HEK293 (cell line): ENCODE data around the gene PLEKHB1.

Experiments
- CTCF ChIA-PET: fragments of 350-600 bp; formaldehyde crosslinking; extraction: SDS; loops from one replicate; lab custom pipeline; 2021; ENCODE audit warnings: antibody characterized with exemption; lab: Yijun Ruan, JAX
- POLR2A ChIA-PET: fragments of 300-600 bp; formaldehyde crosslinking; extraction: SDS; loops from one replicate; lab custom pipeline; 2020; ENCODE audit warnings: antibody characterized with exemption, inconsistent platforms; lab: Yijun Ruan, JAX
- H3K27ac ChIP-seq: fragments of 200-500 bp; sonication (Bioruptor generic); 2 replicates; pipeline ENCODE4 v1.5.1; 2014; ENCODE audit warnings: low read depth, low read length, control low read depth, inconsistent platforms; ENCODE audit errors: extremely low read depth
- H3K36me3 ChIP-seq, 2 experiments: fragments of 200-500 bp in 1 of 2; sonication (Bioruptor generic) in 1 of 2; 1 replicate in 1 of 2; 2 replicates in 1 of 2; pipeline ENCODE4 v1.5.1; 2014 to 2017; ENCODE audit warnings: inconsistent platforms in 2 of 2, low read length in 2 of 2; ENCODE audit not compliant: control insufficient read depth in 2 of 2, insufficient read depth in 1 of 2
- H3K4me1 ChIP-seq: fragments of 200-500 bp; sonication (Bioruptor generic); 2 replicates; pipeline ENCODE4 v1.5.1; 2014; ENCODE audit warnings: mild to moderate bottlenecking, low read length, inconsistent platforms; ENCODE audit not compliant: control insufficient read depth, insufficient read depth
- H3K4me3 ChIP-seq: 2 replicates; pipeline ENCODE4 v1.5.1; 2011; ENCODE audit warnings: low read depth, mild to moderate bottlenecking, control low read depth, low read length, moderate library complexity
- H3K9me3 ChIP-seq: fragments of 200-500 bp; sonication (Bioruptor generic); 2 replicates; pipeline ENCODE4 v1.5.1; 2014; ENCODE audit warnings: low read depth, low read length, inconsistent platforms; ENCODE audit not compliant: control insufficient read depth, insufficient read depth
- BCL11A ChIP-seq: fragments of 450-650 bp; formaldehyde crosslinking; IDR thresholded peaks from 2 replicates; pipeline ENCODE4 v1.5.1; 2016; ENCODE audit warnings: low read depth, missing biosample characterization, missing genetic modification characterization
- GLI4 ChIP-seq: fragments of 450-650 bp; formaldehyde crosslinking; IDR thresholded peaks from 2 replicates; pipeline ENCODE4 v1.5.1; 2016; ENCODE audit warnings: missing biosample characterization, missing genetic modification characterization
- GLIS2 ChIP-seq: fragments of 450-650 bp; formaldehyde crosslinking; IDR thresholded peaks from 2 replicates; pipeline ENCODE4 v1.5.1; 2016; ENCODE audit warnings: missing biosample characterization, missing genetic modification characterization
- HOXA7 ChIP-seq: sonication (generic); formaldehyde crosslinking; IDR thresholded peaks from 2 replicates; pipeline ENCODE4 v1.8.1; 2022; ENCODE audit warnings: missing genetic modification reagents, borderline replicate concordance
- KLF7 ChIP-seq: fragments of 450-650 bp; formaldehyde crosslinking; IDR thresholded peaks from 2 replicates; pipeline ENCODE4 v1.5.1; 2016; ENCODE audit warnings: missing biosample characterization, missing genetic modification characterization, borderline replicate concordance
- KLF8 ChIP-seq: fragments of 450-650 bp; formaldehyde crosslinking; IDR thresholded peaks from 2 replicates; pipeline ENCODE4 v1.5.1; 2016; ENCODE audit warnings: missing biosample characterization, missing genetic modification characterization
- PBX3 ChIP-seq: sonication (generic); formaldehyde crosslinking; IDR thresholded peaks from 2 replicates; pipeline ENCODE4 v1.8.1; 2022; ENCODE audit warnings: mild to moderate bottlenecking, moderate library complexity, missing genetic modification reagents
- PRDM4 ChIP-seq: fragments of 450-650 bp; formaldehyde crosslinking; IDR thresholded peaks from 2 replicates; pipeline ENCODE4 v1.5.1; 2017; ENCODE audit warnings: missing biosample characterization, missing genetic modification characterization
- SP3 ChIP-seq: fragments of 450-650 bp; formaldehyde crosslinking; IDR thresholded peaks from 2 replicates; pipeline ENCODE4 v1.5.1; 2016; ENCODE audit warnings: missing biosample characterization, missing genetic modification characterization
- ZBTB11 ChIP-seq: fragments of 450-650 bp; formaldehyde crosslinking; conservative IDR thresholded peaks from 2 replicates; pipeline ENCODE4 v1.5.1; 2016; ENCODE audit warnings: low read depth, missing biosample characterization, missing genetic modification characterization
- ZBTB48 ChIP-seq: fragments of 450-650 bp; formaldehyde crosslinking; IDR thresholded peaks from 2 replicates; pipeline ENCODE4 v1.5.1; 2016; ENCODE audit warnings: missing biosample characterization, missing genetic modification characterization
- ZEB2 ChIP-seq: fragments of 450-650 bp; formaldehyde crosslinking; IDR thresholded peaks from 2 replicates; pipeline ENCODE4 v1.5.1; 2016; ENCODE audit warnings: missing biosample characterization, missing genetic modification characterization
- ZFP3 ChIP-seq: fragments of 450-650 bp; formaldehyde crosslinking; IDR thresholded peaks from 2 replicates; pipeline ENCODE4 v1.5.1; 2016; ENCODE audit warnings: low read depth, missing biosample characterization, missing genetic modification characterization
- ZNF146 ChIP-seq: fragments of 450-650 bp; formaldehyde crosslinking; IDR thresholded peaks from 2 replicates; pipeline ENCODE4 v1.5.1; 2016; ENCODE audit warnings: missing biosample characterization, missing genetic modification characterization
- ZNF174 ChIP-seq: fragments of 450-650 bp; formaldehyde crosslinking; IDR thresholded peaks from 2 replicates; pipeline ENCODE4 v1.5.0; 2017; ENCODE audit warnings: missing biosample characterization, mild to moderate bottlenecking, missing genetic modification characterization
- ZNF18 ChIP-seq: fragments of 450-650 bp; formaldehyde crosslinking; IDR thresholded peaks from 2 replicates; pipeline ENCODE4 v1.5.1; 2016; ENCODE audit warnings: missing biosample characterization, missing genetic modification characterization
- ZNF433 ChIP-seq: fragments of 450-650 bp; formaldehyde crosslinking; IDR thresholded peaks from 2 replicates; pipeline ENCODE4 v1.5.1; 2016; ENCODE audit warnings: missing biosample characterization, missing genetic modification characterization, low read depth
- ZNF473 ChIP-seq: fragments of 450-650 bp; formaldehyde crosslinking; IDR thresholded peaks from 2 replicates; pipeline ENCODE4 v1.5.1; 2017; ENCODE audit warnings: missing biosample characterization, missing genetic modification characterization
- ZNF580 ChIP-seq: fragments of 450-650 bp; formaldehyde crosslinking; IDR thresholded peaks from 2 replicates; pipeline ENCODE4 v1.5.1; 2016; ENCODE audit warnings: missing biosample characterization, missing genetic modification characterization
- ZNF600 ChIP-seq: fragments of 450-650 bp; formaldehyde crosslinking; IDR thresholded peaks from 2 replicates; pipeline ENCODE4 v1.5.1; 2016; ENCODE audit warnings: missing biosample characterization, missing genetic modification characterization
- ZNF639 ChIP-seq: fragments of 450-650 bp; formaldehyde crosslinking; IDR thresholded peaks from 2 replicates; pipeline ENCODE4 v1.5.1; 2016; ENCODE audit warnings: missing biosample characterization, missing genetic modification characterization
- ZNF776 ChIP-seq: fragments of 450-650 bp; formaldehyde crosslinking; IDR thresholded peaks from 2 replicates; pipeline ENCODE4 v1.5.0; 2017; ENCODE audit warnings: missing biosample characterization, missing genetic modification characterization, borderline replicate concordance
- ZNF843 ChIP-seq: fragments of 450-650 bp; formaldehyde crosslinking; IDR thresholded peaks from 2 replicates; pipeline ENCODE4 v1.5.1; 2016; ENCODE audit warnings: missing biosample characterization, missing genetic modification characterization
- ZSCAN4 ChIP-seq: fragments of 450-650 bp; formaldehyde crosslinking; IDR thresholded peaks from 2 replicates; pipeline ENCODE4 v1.5.1; 2017; ENCODE audit warnings: missing biosample characterization, missing genetic modification characterization

Gene PLEKHB1

GRCh38 chr11:73597956-73598718 lies 48.2 kb upstream of the PLEKHB1 start, which contains the start of gene FAM168A:
Gene FAM168A, minus strand, starts transcription at chr11:73598112. Its CDS starts 129,638 bp downstream, at chr11:73468474.
- CTCF ChIA-PET, result interaction anchor here (0.7 to 1.3 kb wide), 5 partner anchors 28 to 247 kb away, joined by 3 to 6 read pairs (median 4); no protein-coding TSS in a partner anchor
- POLR2A ChIA-PET, result interaction anchor here (0.6 to 1.3 kb wide), 11 partner anchors 17 to 511 kb away, joined by 3 to 7 read pairs (median 4); partner anchors contain the start of gene RAB6A
- H3K4me3 ChIP-seq, result peak within 1 kb of the TSS; percentile 97
- H3K4me1 ChIP-seq, result peaks cover 5% of the 10 kb centered on the region; the same call in 1 of the 2 replicates
- no peaks in the 10 kb centered on the region for H3K36me3 ChIP-seq
- no peaks in the 10 kb centered on the region for H3K9me3 ChIP-seq
- peak within 1 kb of the TSS; percentile 87 for H3K27ac ChIP-seq
- peak; percentile 75 for TF ChIP-seq BCL11A
- 0 out of 2 replicates have a peak, but pooled peaks have one; percentile 20 for TF ChIP-seq ZNF18
- no peak for TF ChIP-seq ZNF600 (tag by site-specific recombination)
- TF ChIP-seq GLIS2 (tag by site-specific recombination), result peak; percentile 90
- TF ChIP-seq ZNF146 (tag by site-specific recombination), result 0 out of 2 replicates have a peak, but pooled peaks have one; percentile 13
- no peak for TF ChIP-seq ZNF473
- peak; percentile 69; the same call in 1 of the 2 replicates for TF ChIP-seq ZFP3 (tag by site-specific recombination)
- TF ChIP-seq ZNF639 (tag by site-specific recombination), result peak; percentile 90
- TF ChIP-seq PRDM4 (tag by site-specific recombination), result 0 out of 2 replicates have a peak, but pooled peaks have one; percentile 8
- TF ChIP-seq PBX3, result peak; percentile 74; the same call in 1 of the 2 replicates
- TF ChIP-seq ZSCAN4 (tag by site-specific recombination), result peak; percentile 62; the same call in 1 of the 2 replicates
- TF ChIP-seq HOXA7 (CRISPR knock-in tag), result no peak
- peak; percentile 97 for TF ChIP-seq ZEB2 (tag by site-specific recombination)
- TF ChIP-seq ZNF174 (tag by site-specific recombination), result no peak
- TF ChIP-seq KLF7 (tag by site-specific recombination), result peak; percentile 98
- peak; percentile 53; the same call in 1 of the 2 replicates for TF ChIP-seq ZNF843 (tag by site-specific recombination)
- 0 out of 2 replicates have a peak, but pooled peaks have one; percentile 26 for TF ChIP-seq GLI4 (tag by site-specific recombination)
- TF ChIP-seq ZNF580 (tag by site-specific recombination), result peak; percentile 53; the same call in 1 of the 2 replicates
- peak; percentile 91 for TF ChIP-seq ZBTB48
- TF ChIP-seq KLF8 (tag by site-specific recombination), result peak; percentile 91
- TF ChIP-seq SP3 (tag by site-specific recombination), result peak; percentile 89
- no peak for TF ChIP-seq ZNF433 (tag by site-specific recombination)
- peak; percentile 98 for TF ChIP-seq ZBTB11 (tag by site-specific recombination)
- TF ChIP-seq ZNF776 (tag by site-specific recombination), result no peak
